Parathyroid adenoma (tissue), 2 donors: ENCODE measurements around the gene RBBP8NL.

Experiments
- H2AFZ ChIP-seq: fragments of 300-600 bp; sonication (generic); one replicate; pipeline ENCODE4 v1.7.0; 2017; ENCODE audit warnings: antibody characterized with exemption, mild to moderate bottlenecking
- H3K27ac ChIP-seq: fragments of 300-600 bp; sonication (generic); one replicate; pipeline ENCODE4 v1.7.0; 2017
- H3K27me3 ChIP-seq: fragments of 300-600 bp; sonication (generic); one replicate; pipeline ENCODE4 v1.7.0; 2017; ENCODE audit warnings: low read length; ENCODE audit not compliant: control insufficient read depth, insufficient read depth
- H3K36me3 ChIP-seq: fragments of 300-600 bp; sonication (generic); one replicate; pipeline ENCODE4 v1.7.0; 2017; ENCODE audit warnings: low read length; ENCODE audit not compliant: control insufficient read depth, insufficient read depth
- H3K4me1 ChIP-seq: fragments of 300-600 bp; sonication (generic); one replicate; pipeline ENCODE4 v1.7.0; 2017; ENCODE audit warnings: control low read depth
- H3K4me2 ChIP-seq: fragments of 300-600 bp; sonication (generic); one replicate; pipeline ENCODE4 v1.7.0; 2017; ENCODE audit warnings: low read length
- H3K4me3 ChIP-seq: fragments of 300-600 bp; sonication (generic); one replicate; pipeline ENCODE4 v1.7.0; 2017; ENCODE audit warnings: low read depth, low read length
- H3K79me2 ChIP-seq: fragments of 300-600 bp; sonication (generic); one replicate; pipeline ENCODE4 v1.7.0; 2017; ENCODE audit warnings: control low read depth
- H3K9ac ChIP-seq: fragments of 300-600 bp; sonication (generic); one replicate; pipeline ENCODE4 v1.7.0; 2017; ENCODE audit warnings: mild to moderate bottlenecking
- H3K9me3 ChIP-seq: fragments of 300-600 bp; sonication (generic); one replicate; pipeline ENCODE4 v1.7.0; 2017; ENCODE audit warnings: low read length; ENCODE audit not compliant: control insufficient read depth
- TF ChIP-seq, protein P1 (sequence below): fragments of 300-600 bp; sonication (generic); IDR thresholded peaks from one replicate; pipeline ENCODE4 v1.7.0; 2017; ENCODE audit warnings: antibody characterized with exemption, mild to moderate bottlenecking
- donor health status: primary hyperparathyroidism.

RBBP8NL gene

DNA sequence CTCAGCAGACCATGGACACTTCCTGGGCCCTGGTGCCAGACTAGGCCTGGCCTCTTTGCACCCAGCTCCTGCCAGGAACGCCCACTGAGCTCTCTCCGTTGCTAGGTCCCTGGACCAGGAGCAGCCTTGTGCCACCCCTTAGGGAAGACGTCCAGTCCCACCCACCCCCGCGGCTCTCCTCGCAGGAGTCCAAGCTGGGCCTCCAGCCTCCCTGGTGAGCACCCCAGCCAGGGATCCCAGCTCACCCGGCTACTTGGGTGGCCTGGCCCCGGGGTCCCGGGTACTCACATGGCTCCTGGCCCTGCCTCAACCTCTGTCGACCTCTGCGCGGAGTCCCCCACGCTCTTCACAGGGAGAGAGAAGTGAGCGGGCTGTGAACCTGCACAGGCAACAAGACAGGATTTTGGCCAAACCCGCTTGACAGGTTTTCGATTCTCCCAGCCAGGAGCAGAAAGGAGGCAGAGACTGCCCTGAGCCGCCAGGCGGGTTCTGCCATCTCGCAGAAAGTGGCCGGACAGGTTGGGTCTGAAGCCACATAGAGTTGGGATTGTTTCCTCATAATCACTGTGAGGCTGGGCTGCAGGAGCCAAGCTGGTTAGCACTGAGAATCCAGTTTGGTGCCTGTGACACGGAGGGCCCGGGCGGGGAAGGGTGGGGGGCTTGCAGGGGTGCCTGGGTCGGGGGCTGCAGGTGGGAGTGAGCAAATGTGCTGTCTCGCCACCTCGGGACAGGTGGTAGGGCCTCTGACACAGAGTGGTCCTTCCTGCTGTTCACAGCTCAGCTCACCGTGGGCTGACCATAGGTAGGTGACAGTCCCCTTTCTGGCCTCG, at the start of gene RBBP8NL:
RBBP8NL (minus strand) TSS at position 368 of the 830 bp plus-strand sequence. CDS start 7,892 bp downstream, outside the sequence.
- Histone ChIP-seq H3K27me3 (no peaks in the 10 kb centered on the region), H3K9ac (peak within 1 kb of the TSS; percentile 84), H3K79me2 (no peaks in the 10 kb centered on the region), H3K4me1 (peaks cover 31% of the 10 kb centered on the region), H2AFZ (peak within 1 kb of the TSS; percentile 78), H3K4me3 (peak within 1 kb of the TSS; percentile 53), H3K4me2 (peak within 1 kb of the TSS; percentile 73), H3K36me3 (no peaks in the 10 kb centered on the region), H3K27ac (peak within 1 kb of the TSS; percentile 97), H3K9me3 (no peaks in the 10 kb centered on the region)
- TF ChIP-seq, protein P1, sequence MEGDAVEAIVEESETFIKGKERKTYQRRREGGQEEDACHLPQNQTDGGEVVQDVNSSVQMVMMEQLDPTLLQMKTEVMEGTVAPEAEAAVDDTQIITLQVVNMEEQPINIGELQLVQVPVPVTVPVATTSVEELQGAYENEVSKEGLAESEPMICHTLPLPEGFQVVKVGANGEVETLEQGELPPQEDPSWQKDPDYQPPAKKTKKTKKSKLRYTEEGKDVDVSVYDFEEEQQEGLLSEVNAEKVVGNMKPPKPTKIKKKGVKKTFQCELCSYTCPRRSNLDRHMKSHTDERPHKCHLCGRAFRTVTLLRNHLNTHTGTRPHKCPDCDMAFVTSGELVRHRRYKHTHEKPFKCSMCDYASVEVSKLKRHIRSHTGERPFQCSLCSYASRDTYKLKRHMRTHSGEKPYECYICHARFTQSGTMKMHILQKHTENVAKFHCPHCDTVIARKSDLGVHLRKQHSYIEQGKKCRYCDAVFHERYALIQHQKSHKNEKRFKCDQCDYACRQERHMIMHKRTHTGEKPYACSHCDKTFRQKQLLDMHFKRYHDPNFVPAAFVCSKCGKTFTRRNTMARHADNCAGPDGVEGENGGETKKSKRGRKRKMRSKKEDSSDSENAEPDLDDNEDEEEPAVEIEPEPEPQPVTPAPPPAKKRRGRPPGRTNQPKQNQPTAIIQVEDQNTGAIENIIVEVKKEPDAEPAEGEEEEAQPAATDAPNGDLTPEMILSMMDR: peak; percentile 57

GRCh38 chr20:62476056-62476838, 48.9 kb upstream of the RBBP8NL start:
- Histone ChIP-seq H3K4me2 (peak overlapping the region; percentile 84), H3K4me3 (peak overlapping the region; percentile 55), H3K9me3 (no peaks in the 10 kb centered on the region), H3K4me1 (no peaks in the 10 kb centered on the region), H3K79me2 (no peaks in the 10 kb centered on the region), H3K9ac (no peak overlapping the region), H3K27ac (no peak overlapping the region), H3K36me3 (no peaks in the 10 kb centered on the region), H3K27me3 (peaks cover 3% of the 10 kb centered on the region), H2AFZ (peak overlapping the region; percentile 58)
- TF ChIP-seq, protein P1: no peak

- H3K36me3 ChIP-seq: no peaks in the 10 kb centered on the region
- peaks cover 3% of the 10 kb centered on the region for H3K27me3 ChIP-seq
- H3K9ac ChIP-seq: no peak within 1 kb of the TSS
- peak within 1 kb of the TSS; percentile 55 for H3K4me3 ChIP-seq
- no peaks in the 10 kb centered on the region for H3K79me2 ChIP-seq
- no peaks in the 10 kb centered on the region for H3K9me3 ChIP-seq
- no peaks in the 10 kb centered on the region for H3K4me1 ChIP-seq
- H3K4me2 ChIP-seq: peak within 1 kb of the TSS; percentile 84
- no peak within 1 kb of the TSS for H3K27ac ChIP-seq
- TF ChIP-seq, protein P1: no peak
- H2AFZ ChIP-seq: peak within 1 kb of the TSS; percentile 58
Measured at GRCh38 chr20:62475772-62476055, 48.4 kb upstream of the RBBP8NL start, which contains the start of gene GATA5. GATA5 (minus strand) TSS chr20:62475995; CDS start chr20:62475521, 474 bp downstream.

- Histone ChIP-seq H3K9ac (no peak overlapping the region), H3K36me3 (no peaks in the 10 kb centered on the region), H3K9me3 (no peaks in the 10 kb centered on the region), H3K27ac (no peak overlapping the region), H3K27me3 (peaks cover 3% of the 10 kb centered on the region), H3K4me3 (peak overlapping the region; percentile 55), H3K79me2 (no peaks in the 10 kb centered on the region), H3K4me2 (peak overlapping the region; percentile 62), H2AFZ (peak overlapping the region; percentile 38), H3K4me1 (no peaks in the 10 kb centered on the region)
- TF ChIP-seq, protein P1: no peak
Measured at GRCh38 chr20:62475027-62475771, 47.9 kb upstream of the RBBP8NL start.
